Measurements from ENCODE around the gene STARD3NL. TPM values are rescaled to one million over a fixed set of nuclear protein-coding genes. Genes with fewer than 3 reads are reported as not detected.

The STARD3NL gene
- total and polyA plus RNA-seq, 2 experiments from 2014 or later = 55.1 to 55.3 TPM

DNA sequence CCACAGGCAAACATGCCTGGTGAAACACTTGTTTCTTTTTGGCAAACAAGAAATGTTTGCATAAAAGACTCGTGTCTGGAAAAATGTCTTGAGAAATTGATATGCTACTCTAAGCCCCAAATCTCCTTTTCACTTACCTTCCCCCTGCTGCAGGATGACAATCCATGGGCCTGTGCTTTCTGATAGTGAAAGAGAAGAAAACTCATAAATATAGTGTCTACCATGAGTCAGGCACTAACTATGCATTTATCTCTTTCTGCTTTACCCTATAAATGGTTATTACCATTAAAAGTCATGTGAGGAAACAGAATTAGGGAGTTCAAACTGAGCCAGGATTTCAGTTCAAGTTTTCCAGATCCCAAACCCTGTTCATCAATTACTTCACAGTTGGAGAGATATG is 102.0 kb downstream of the STARD3NL start (continued):
- TF ChIP-seq ZNF114 (CRISPR knock-in tag; IDR thresholded peaks at IDR 0.05) = no peak
- TF ChIP-seq, protein P1, sequence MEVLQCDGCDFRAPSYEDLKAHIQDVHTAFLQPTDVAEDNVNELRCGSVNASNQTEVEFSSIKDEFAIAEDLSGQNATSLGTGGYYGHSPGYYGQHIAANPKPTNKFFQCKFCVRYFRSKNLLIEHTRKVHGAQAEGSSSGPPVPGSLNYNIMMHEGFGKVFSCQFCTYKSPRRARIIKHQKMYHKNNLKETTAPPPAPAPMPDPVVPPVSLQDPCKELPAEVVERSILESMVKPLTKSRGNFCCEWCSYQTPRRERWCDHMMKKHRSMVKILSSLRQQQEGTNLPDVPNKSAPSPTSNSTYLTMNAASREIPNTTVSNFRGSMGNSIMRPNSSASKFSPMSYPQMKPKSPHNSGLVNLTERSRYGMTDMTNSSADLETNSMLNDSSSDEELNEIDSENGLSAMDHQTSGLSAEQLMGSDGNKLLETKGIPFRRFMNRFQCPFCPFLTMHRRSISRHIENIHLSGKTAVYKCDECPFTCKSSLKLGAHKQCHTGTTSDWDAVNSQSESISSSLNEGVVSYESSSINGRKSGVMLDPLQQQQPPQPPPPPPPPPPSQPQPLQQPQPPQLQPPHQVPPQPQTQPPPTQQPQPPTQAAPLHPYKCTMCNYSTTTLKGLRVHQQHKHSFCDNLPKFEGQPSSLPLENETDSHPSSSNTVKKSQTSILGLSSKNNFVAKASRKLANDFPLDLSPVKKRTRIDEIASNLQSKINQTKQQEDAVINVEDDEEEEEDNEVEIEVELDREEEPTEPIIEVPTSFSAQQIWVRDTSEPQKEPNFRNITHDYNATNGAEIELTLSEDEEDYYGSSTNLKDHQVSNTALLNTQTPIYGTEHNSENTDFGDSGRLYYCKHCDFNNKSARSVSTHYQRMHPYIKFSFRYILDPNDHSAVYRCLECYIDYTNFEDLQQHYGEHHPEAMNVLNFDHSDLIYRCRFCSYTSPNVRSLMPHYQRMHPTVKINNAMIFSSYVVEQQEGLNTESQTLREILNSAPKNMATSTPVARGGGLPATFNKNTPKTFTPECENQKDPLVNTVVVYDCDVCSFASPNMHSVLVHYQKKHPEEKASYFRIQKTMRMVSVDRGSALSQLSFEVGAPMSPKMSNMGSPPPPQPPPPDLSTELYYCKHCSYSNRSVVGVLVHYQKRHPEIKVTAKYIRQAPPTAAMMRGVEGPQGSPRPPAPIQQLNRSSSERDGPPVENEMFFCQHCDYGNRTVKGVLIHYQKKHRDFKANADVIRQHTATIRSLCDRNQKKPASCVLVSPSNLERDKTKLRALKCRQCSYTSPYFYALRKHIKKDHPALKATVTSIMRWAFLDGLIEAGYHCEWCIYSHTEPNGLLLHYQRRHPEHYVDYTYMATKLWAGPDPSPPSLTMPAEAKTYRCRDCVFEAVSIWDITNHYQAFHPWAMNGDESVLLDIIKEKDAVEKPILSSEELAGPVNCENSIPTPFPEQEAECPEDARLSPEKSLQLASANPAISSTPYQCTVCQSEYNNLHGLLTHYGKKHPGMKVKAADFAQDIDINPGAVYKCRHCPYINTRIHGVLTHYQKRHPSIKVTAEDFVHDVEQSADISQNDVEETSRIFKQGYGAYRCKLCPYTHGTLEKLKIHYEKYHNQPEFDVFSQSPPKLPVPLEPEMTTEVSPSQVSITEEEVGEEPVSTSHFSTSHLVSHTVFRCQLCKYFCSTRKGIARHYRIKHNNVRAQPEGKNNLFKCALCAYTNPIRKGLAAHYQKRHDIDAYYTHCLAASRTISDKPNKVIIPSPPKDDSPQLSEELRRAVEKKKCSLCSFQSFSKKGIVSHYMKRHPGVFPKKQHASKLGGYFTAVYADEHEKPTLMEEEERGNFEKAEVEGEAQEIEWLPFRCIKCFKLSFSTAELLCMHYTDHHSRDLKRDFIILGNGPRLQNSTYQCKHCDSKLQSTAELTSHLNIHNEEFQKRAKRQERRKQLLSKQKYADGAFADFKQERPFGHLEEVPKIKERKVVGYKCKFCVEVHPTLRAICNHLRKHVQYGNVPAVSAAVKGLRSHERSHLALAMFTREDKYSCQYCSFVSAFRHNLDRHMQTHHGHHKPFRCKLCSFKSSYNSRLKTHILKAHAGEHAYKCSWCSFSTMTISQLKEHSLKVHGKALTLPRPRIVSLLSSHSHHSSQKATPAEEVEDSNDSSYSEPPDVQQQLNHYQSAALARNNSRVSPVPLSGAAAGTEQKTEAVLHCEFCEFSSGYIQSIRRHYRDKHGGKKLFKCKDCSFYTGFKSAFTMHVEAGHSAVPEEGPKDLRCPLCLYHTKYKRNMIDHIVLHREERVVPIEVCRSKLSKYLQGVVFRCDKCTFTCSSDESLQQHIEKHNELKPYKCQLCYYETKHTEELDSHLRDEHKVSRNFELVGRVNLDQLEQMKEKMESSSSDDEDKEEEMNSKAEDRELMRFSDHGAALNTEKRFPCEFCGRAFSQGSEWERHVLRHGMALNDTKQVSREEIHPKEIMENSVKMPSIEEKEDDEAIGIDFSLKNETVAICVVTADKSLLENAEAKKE (CRISPR knock-in tag; IDR thresholded peaks at IDR 0.05) = no peak
- no peak for TF ChIP-seq ZNF331 (CRISPR knock-in tag; IDR thresholded peaks at IDR 0.05; ENCODE audit: low read depth)

Small RNA genes within 50 kb of the gene (small RNA-seq; reads per million reads assigned to genes)
- gene TRGJ1 (ENCODE audit: low replicate concordance) = not detected
- gene TRGJ2 (ENCODE audit: low replicate concordance) = not detected
- not detected for gene TRGJP (ENCODE audit: low replicate concordance)
- not detected for gene TRGJP1 (ENCODE audit: low replicate concordance)
- not detected for gene TRGJP2 (ENCODE audit: low replicate concordance)
